ENCODE results near the gene PPP2R5C.

PPP2R5C gene

DNA sequence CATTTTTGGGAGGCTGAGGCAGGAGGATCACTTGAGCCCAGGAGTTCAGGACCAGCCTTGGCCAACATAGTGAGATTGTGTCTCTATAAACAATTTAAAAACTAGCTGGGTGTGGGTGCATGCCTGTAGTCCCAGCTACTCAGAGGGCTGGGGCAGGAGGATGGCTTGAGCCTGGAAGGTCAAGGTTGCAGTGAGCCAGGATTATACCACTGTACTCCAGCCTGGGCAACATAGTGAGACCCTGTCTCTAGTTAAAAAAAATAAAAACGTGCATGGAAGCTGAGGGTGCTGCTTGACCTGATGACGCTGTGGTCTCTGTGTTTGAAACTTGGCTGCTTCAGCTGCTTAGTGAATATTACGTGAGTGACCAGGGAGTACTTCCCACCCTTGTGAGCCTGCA lies 89.7 kb downstream of the PPP2R5C start:
- TF ChIP-seq, protein P1, sequence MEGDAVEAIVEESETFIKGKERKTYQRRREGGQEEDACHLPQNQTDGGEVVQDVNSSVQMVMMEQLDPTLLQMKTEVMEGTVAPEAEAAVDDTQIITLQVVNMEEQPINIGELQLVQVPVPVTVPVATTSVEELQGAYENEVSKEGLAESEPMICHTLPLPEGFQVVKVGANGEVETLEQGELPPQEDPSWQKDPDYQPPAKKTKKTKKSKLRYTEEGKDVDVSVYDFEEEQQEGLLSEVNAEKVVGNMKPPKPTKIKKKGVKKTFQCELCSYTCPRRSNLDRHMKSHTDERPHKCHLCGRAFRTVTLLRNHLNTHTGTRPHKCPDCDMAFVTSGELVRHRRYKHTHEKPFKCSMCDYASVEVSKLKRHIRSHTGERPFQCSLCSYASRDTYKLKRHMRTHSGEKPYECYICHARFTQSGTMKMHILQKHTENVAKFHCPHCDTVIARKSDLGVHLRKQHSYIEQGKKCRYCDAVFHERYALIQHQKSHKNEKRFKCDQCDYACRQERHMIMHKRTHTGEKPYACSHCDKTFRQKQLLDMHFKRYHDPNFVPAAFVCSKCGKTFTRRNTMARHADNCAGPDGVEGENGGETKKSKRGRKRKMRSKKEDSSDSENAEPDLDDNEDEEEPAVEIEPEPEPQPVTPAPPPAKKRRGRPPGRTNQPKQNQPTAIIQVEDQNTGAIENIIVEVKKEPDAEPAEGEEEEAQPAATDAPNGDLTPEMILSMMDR (conservative IDR thresholded peaks at IDR 0.05), result no peak
- no peak overlapping the region for H3K27ac ChIP-seq

DNA sequence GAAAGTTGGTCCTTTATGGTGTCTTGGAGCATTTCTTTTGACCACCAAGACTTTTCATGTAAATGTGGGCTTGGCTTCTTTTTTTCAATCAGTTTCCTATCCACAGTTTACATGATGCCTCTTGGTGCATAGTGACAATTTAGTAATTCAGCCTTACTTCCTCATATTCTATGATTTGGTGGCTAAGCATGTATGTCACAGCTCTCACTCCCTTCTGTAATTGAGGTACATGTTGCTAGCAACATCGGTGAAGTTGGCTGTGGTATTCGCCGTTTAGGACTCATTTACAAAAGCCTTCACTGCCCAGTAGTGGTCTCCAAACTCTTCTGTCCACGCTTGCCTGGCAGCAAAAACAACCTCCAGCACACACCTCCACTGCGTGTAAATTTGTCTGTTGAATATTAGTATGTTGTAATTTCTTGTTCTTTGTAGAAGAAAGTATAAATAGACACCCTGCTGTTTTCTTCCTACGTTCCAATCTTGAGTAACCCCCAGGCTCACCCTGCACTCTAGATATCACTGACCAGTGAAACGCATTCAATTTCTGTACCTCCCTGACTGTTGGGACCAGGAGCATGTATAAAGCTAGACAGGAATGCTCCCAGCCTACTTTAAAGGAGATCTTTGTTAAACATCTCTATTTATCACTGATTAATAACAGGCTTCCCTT lies 90.4 kb downstream of the PPP2R5C start:
- TF ChIP-seq, protein P1 (conservative IDR thresholded peaks at IDR 0.05), result no peak
- H3K27ac ChIP-seq, result no peak overlapping the region

DNA sequence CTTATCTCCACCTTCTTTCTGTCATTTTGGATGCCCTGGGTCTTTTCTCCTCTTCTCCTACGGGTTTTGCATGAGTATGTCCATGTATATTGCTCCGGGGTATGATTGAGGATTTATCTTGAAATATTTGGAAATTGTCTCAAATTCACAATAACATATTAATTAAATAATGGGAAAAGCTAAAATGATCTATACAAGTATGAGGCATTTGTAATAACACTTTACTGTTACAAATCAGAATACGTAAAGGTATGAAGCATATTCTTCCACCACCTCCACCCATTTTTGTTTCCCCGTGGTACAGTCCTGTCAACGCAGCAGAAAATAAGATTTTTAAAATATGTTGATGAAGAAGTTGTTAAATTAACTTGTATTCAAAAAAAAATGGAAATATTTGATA lies 91.3 kb downstream of the PPP2R5C start:
- no peak overlapping the region for H3K27ac ChIP-seq
- TF ChIP-seq, protein P1 (conservative IDR thresholded peaks at IDR 0.05), result no peak

DNA sequence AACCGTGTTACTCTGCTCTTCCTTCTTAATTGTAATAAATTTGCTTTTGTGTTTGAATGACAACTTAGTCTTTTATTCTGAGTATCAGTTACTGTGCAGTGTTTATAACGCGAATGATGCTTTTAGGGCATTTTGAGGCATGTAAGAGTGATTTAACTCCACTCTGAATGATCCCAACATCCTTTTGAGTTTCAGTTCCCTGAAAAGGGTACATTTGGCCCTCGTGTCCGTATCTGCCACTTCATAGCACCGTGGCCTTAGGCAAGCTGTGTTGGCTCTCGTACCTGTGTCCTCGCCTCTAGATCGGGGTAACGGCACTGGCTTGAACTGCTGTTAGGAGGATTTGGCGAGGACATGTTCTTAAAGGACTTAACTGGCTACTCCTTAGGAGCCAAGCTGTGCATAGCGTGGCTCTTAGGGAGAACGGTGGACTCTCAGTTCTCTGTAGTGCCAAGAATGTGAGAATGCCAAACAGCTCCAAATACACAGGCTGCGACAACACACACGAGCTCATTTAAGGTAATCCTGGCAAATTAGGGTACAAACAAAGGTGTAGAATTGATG lies 92.0 kb downstream of the PPP2R5C start:
- H3K27ac ChIP-seq, result no peak overlapping the region
- TF ChIP-seq, protein P1 (conservative IDR thresholded peaks at IDR 0.05), result no peak

DNA sequence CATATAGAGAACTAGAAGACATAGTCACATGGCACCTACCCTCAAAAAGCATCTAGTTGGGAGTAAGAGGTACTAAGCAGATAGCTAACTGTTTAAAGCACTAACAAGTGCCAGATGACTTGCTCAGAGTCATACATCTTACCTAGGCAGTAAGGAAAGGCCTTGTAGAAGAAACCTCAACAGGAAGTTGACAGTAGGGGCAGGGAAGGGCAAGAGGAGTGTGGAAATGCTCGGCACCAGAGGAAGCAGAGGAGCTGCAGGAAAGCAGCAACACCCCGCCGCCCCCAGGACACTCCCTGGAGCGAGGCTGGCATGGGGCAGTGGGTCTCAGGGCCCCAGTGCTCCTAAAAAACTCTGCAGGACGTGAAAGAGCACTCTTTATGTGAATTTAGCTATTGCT lies 92.9 kb downstream of the PPP2R5C start:
- TF ChIP-seq, protein P1 (conservative IDR thresholded peaks at IDR 0.05), result no peak

DNA sequence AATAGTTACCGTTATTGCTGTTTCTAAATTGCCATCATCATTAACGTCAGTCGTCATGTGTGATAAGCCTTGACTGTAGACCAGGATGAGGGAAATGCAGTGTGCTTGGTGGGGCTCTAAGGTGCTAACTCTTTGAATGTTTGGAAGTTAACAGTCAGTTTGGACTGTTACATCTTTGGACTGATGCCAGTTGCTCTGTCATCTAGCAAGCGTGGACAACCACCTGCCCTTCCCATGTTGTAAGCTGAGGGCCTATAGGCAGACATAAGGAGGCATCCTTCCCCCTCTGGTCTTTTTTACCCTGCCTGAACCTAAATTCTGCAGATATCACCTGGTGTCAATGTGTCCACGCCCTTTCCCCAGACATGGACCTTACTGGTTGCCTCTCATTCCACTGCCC lies 94.4 kb downstream of the PPP2R5C start:
- TF ChIP-seq, protein P1 (conservative IDR thresholded peaks at IDR 0.05), result no peak
- no peak overlapping the region for H3K27ac ChIP-seq

More for the DNA sequence above, 92.9 kb downstream of the PPP2R5C start:
- no peak overlapping the region for H3K27ac ChIP-seq

DNA sequence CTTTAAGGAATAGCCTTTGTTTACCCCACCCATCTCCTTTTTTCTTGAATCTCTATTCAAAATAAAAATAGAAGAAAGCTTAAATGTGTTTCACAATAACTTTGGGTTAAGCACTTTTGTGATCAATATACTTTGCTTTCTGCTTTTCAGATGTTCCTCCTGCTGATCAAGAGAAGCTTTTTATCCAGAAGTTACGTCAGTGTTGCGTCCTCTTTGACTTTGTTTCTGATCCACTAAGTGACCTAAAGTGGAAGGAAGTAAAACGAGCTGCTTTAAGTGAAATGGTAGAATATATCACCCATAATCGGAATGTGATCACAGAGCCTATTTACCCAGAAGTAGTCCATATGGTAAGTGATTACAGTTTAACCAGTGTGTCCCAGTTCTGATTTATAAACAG lies 95.0 kb downstream of the PPP2R5C start:
- TF ChIP-seq, protein P1 (conservative IDR thresholded peaks at IDR 0.05), result no peak
- H3K27ac ChIP-seq, result no peak overlapping the region
